ENCODE data around the gene PRSS2.

Gene PRSS2

DNA sequence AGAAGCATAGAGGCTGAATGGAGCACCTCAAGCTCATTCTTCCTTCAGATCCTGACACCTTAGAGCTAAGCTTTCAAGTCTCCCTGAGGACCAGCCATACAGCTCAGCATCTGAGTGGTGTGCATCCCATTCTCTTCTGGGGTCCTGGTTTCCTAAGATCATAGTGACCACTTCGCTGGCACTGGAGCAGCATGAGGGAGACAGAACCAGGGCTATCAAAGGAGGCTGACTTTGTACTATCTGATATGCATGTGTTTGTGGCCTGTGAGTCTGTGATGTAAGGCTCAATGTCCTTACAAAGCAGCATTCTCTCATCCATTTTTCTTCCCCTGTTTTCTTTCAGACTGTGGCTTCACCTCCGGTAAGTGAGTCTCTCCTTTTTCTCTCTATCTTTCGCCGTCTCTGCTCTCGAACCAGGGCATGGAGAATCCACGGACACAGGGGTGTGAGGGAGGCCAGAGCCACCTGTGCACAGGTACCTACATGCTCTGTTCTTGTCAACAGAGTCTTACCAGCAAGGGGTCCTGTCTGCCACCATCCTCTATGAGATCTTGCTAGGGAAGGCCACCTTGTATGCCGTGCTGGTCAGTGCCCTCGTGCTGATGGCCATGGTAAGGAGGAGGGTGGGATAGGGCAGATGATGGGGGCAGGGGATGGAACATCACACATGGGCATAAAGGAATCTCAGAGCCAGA lies 31.0 kb downstream of the PRSS2 start:
- no peak for DNase-seq (ENCODE audit: low spot score)

DNA sequence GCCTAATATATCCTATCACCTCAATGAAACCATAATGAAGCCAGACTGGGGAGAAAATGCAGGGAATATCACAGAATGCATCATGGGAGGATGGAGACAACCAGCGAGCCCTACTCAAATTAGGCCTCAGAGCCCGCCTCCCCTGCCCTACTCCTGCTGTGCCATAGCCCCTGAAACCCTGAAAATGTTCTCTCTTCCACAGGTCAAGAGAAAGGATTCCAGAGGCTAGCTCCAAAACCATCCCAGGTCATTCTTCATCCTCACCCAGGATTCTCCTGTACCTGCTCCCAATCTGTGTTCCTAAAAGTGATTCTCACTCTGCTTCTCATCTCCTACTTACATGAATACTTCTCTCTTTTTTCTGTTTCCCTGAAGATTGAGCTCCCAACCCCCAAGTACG lies 31.5 kb downstream of the PRSS2 start:
- no peak for DNase-seq (ENCODE audit: low spot score)

DNA sequence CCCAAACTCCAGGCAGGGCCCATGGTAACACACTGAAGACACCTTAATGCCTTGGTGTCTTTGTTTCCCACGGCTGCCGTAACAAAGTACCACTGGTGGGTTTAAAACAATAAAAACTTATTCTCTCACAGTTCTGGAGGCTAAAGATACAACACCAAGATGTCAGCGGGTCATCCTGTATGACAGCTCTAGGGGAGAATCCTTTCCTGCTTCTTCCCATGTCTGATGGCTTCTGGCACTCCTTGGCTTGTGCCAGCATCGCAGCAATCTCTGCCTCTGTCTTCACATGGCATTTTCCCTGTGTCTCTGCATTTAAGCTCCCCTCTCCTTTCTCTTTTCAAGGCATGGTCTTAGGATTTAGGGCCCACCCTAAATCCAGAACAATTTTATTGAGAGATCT lies 33.1 kb downstream of the PRSS2 start:
- no peak for DNase-seq (ENCODE audit: low spot score)

- DNase-seq (ENCODE audit: low spot score), result no peak
Observed at GRCh38 chr7:142804728-142805207, 34.0 kb downstream of the PRSS2 start.

DNA sequence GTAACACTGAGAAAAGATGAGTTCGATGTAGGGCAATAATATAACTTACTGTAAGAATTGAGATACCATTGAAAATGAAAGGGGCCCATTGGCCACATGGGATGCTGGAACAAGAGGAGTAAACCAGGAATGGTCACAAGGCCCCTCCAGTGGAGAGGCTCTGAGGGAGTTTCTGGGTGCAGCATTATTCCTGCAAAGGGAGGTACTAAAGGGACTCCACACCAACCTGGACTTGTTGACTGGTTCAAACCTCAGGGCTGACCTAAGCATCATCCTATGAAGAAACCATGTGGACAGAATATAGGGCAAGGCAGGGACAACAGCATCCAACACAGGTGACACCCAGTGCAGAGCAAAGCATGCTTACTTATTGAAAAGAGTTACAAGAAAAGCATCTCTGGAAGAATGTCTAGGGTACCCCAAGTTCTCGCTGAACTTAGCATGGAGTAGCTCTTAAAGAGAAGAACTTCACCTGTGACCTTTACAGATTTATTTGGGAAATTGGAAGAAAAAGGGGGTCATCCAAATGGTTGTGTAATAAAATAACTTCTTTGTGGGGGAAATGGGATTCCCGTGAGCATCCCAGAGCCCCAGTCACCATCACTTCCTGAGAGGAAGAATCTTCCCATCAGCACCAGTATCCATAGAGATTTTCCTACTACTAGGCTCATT lies 34.7 kb downstream of the PRSS2 start:
- DNase-seq (ENCODE audit: low spot score), result no peak

DNA sequence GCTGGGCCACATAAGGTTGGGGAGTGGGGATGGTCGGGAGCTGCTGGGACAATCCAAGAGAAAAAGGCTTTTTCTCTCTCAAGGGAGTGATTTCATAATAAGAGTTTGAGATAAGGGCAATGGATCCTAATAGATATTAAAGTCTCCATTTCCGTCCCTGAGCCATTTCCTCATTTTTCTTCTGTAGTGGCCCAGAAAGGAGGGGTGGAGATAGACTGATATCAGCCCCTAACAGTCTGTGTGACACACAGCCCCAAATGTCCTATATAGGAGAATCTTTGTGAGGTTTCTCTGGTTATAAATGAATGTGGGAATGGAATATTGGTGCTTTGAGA lies 35.2 kb downstream of the PRSS2 start:
- no peak for DNase-seq (ENCODE audit: low spot score)

DNA sequence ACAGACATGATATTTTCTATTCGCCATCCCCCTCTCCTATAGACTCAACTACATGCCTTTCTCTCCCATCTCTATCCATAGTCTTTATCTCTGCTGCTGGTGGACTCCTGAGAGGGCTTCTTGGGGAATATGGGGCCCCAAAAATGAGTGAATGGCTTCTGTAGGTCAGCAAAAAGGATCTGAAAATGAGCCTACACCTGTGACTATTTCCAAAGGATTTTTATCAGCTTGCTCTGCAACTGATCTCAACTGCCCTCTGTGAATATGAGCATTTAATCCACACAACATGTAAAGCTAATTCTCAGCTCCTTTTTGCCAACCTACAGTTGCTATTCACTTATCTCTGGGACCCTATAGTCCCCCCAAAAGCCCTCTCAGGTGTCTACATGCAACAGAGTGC lies 36.2 kb downstream of the PRSS2 start:
- no peak for DNase-seq (ENCODE audit: low spot score)

- no peak for DNase-seq (ENCODE audit: low spot score)
Observed at GRCh38 chr7:142807855-142808460, 37.2 kb downstream of the PRSS2 start.

GRCh38 chr7:142808461-142808801 lies 37.7 kb downstream of the PRSS2 start:
- DNase-seq (ENCODE audit: low spot score), result no peak

GRCh38 chr7:142808802-142809583 lies 38.2 kb downstream of the PRSS2 start:
- peak; percentile 49 for DNase-seq (ENCODE audit: low spot score)

GRCh38 chr7:142809671-142810070 lies 38.9 kb downstream of the PRSS2 start:
- no peak for DNase-seq (ENCODE audit: low spot score)

DNA sequence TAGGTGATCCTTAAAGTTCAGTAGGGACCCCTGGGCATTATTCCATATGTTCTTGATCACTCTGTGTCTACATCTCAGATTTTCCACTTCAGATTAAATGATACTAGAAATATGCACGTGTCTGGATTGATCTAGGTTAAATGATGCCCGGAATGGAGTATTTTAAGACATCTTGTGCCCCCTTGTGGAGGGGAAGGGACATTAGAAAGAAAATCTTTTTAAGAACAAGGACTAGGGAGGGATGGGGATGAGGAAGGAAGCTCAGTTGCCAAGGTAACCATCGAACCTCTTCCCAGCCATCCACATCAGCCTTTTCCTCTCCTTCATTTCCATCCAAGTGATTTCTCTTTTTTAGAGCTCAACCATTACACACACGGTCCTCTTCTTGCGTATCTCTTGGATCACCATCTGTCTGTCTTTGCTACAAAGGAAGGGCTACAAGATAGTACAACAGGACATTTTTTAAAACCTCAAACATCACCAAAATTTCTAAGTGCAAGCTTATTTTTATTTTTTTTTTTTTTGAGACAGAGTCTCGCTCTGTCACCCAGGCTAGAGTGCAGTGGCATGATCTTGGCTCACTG lies 40.5 kb downstream of the PRSS2 start:
- DNase-seq (ENCODE audit: low spot score), result peak; percentile 81

- DNase-seq (ENCODE audit: low spot score), result peak; percentile 88
Observed at GRCh38 chr7:142812437-142813215, 41.9 kb downstream of the PRSS2 start.

- no peak for DNase-seq (ENCODE audit: low spot score)
Observed at GRCh38 chr7:142813226-142813625, 42.5 kb downstream of the PRSS2 start.

DNA sequence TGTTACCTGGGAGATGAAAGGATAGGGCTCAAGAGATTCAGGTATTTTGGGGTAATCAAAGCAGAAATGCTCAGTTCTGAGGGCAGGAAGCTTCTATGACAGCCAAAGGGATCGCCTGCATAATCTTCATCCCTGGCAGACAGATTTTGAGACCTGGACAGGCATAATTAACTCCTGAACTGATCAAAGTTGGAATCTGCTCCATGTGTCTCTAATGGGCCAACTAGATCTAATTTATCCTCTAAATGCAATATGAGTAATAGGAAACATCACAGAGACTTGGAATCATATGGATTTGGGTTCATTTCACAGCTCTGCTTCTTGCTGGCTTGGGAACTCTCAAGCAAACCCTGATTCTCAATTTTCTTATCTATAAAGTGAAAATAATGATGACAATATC lies 42.9 kb downstream of the PRSS2 start:
- DNase-seq (ENCODE audit: low spot score), result no peak

GRCh38 chr7:142814451-142814850 lies 43.7 kb downstream of the PRSS2 start:
- DNase-seq (ENCODE audit: low spot score), result no peak

DNA sequence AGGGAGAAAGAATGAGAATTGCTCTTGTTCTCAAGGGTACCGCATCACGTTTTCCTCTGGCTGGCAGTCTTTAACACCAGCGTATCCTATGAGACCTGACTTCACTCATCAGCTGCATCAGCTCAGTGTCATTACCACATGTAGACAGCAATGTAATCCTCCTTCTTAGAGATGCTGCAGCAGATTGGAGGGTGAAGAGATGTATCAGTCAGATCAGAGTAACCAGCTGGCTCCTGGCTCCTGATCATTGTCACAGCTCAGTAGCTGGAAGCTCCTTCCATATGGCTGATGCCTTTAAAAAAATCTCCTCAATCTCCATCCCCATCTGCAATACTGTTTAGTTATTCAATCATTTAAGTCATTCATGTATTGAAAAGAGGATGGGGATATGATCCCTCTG lies 44.4 kb downstream of the PRSS2 start:
- DNase-seq (ENCODE audit: low spot score), result no peak

GRCh38 chr7:142817506-142817905 lies 46.7 kb downstream of the PRSS2 start:
- no peak for DNase-seq (ENCODE audit: low spot score)

GRCh38 chr7:142819530-142819929 lies 48.8 kb downstream of the PRSS2 start:
- no peak for DNase-seq (ENCODE audit: low spot score)

DNA sequence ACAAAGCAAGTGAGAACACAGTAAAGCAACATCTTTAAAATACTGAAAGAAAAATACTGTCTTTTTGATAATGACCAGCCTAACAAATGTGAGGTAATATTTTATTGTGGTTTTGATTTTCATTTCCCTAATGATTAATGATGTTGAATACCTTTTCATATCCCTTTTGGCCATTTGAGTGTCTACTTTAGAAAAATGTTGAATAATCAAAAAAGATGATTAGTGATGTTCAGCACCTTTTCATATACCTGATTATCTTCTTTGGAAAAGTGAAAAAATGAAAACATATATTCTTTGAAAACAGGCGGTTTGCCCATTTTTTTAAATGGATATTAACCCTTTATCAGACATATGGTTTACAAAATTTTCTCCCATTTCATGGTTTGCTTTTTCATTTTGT lies 51.9 kb downstream of the PRSS2 start:
- no peak for DNase-seq (ENCODE audit: low spot score)

All from hematopoietic multipotent progenitor cell treated with erythropoietin and hydrocortisone succinate and interleukin-3 and kit ligand, for 15 days (in vitro differentiated cells).